Putamen (tissue), 1 donor: Measurements from ENCODE around the gene PUS7.
"Not testable (repeated sequence)": the region's sequence is repeated elsewhere in the genome, so short reads cannot be mapped to it uniquely, and the experiment has no call there.

ENCODE experiments used
- DNase-seq: peaks from one replicate; pipeline ENCODE4 v3.0.0-alpha.2; 2016; ENCODE audit warnings: low spot score

PUS7 gene

GRCh38 chr7:105444342-105444987 lies 77.6 kb downstream of the PUS7 start:
- no peak for DNase-seq

GRCh38 chr7:105442214-105442613 lies 79.9 kb downstream of the PUS7 start:
- not testable (repeated sequence) for DNase-seq

GRCh38 chr7:105439174-105439893 lies 82.7 kb downstream of the PUS7 start:
- DNase-seq, result no peak

GRCh38 chr7:105438847-105439173 lies 83.3 kb downstream of the PUS7 start:
- DNase-seq, result no peak

GRCh38 chr7:105438254-105438653 lies 83.8 kb downstream of the PUS7 start:
- DNase-seq, result no peak

- not testable (repeated sequence) for DNase-seq
Observed at GRCh38 chr7:105437356-105437755, 84.7 kb downstream of the PUS7 start.

GRCh38 chr7:105429746-105430612 lies 92.1 kb downstream of the PUS7 start:
- no peak for DNase-seq

GRCh38 chr7:105426606-105427146 lies 95.4 kb downstream of the PUS7 start:
- no peak for DNase-seq

GRCh38 chr7:105423987-105424386 lies 98.1 kb downstream of the PUS7 start:
- no peak for DNase-seq

GRCh38 chr7:105413887-105414437 lies 108.1 kb downstream of the PUS7 start:
- no peak for DNase-seq

- DNase-seq, result not testable (repeated sequence)
Observed at GRCh38 chr7:105410774-105411173, 111.3 kb downstream of the PUS7 start.

GRCh38 chr7:105409775-105410174 lies 112.3 kb downstream of the PUS7 start:
- not testable (repeated sequence) for DNase-seq

- DNase-seq, result no peak
Observed at GRCh38 chr7:105408791-105409410, 113.2 kb downstream of the PUS7 start.
